HepG2 (cell line): ENCODE results near the gene MTHFD1L. TPM values are rescaled to one million over a fixed set of nuclear protein-coding genes. Genes with fewer than 3 reads are reported as not detected.

Experiments used
- AHR ChIP-seq: IDR thresholded peaks from 2 replicates; pipeline ENCODE4 v1.6.1; 2018; ENCODE audit warnings: missing genetic modification reagents, missing compliant biosample characterization
- ARNTL ChIP-seq: sonication (generic); formaldehyde crosslinking; IDR thresholded peaks from 2 replicates; pipeline ENCODE4 v1.4.0; 2020; ENCODE audit warnings: mild to moderate bottlenecking, missing genetic modification reagents
- ELF3 ChIP-seq: IDR thresholded peaks from 2 replicates; pipeline ENCODE4 v1.6.1; 2016; ENCODE audit warnings: missing genetic modification reagents, missing compliant biosample characterization
- MAFG ChIP-seq: sonication (generic); formaldehyde crosslinking; IDR thresholded peaks from 2 replicates; pipeline ENCODE4 v1.5.1; 2020; ENCODE audit warnings: mild to moderate bottlenecking, missing genetic modification reagents
- NFE2L2 ChIP-seq: fragments of 150-350 bp; IDR thresholded peaks from 2 replicates; pipeline ENCODE4 v1.6.1; 2014; ENCODE audit warnings: low read length
- PAX8 ChIP-seq: sonication (generic); formaldehyde crosslinking; IDR thresholded peaks from 2 replicates; pipeline ENCODE4 v1.8.0; 2022; ENCODE audit warnings: mild to moderate bottlenecking, missing genetic modification reagents, borderline replicate concordance
- PTBP1 ChIP-seq: fragments of 200-400 bp; formaldehyde crosslinking; IDR thresholded peaks from 2 replicates; pipeline ENCODE4 v1.6.1; 2018; ENCODE audit warnings: low read length, low read depth; ENCODE audit not compliant: poor library complexity, severe bottlenecking
- RELA ChIP-seq: sonication (generic); formaldehyde crosslinking; IDR thresholded peaks from 2 replicates; pipeline ENCODE4 v1.4.0; 2020; ENCODE audit warnings: missing genetic modification reagents
- ZBTB25 ChIP-seq: IDR thresholded peaks from 2 replicates; pipeline ENCODE4 v1.6.1; 2018; ENCODE audit warnings: missing genetic modification reagents
- ZFP36L1 ChIP-seq: sonication (generic); formaldehyde crosslinking; IDR thresholded peaks from 2 replicates; pipeline ENCODE4 v1.8.0; 2022; ENCODE audit warnings: mild to moderate bottlenecking, missing genetic modification reagents, moderate library complexity
- ZNF124 ChIP-seq: sonication (generic); formaldehyde crosslinking; IDR thresholded peaks from 2 replicates; pipeline ENCODE4 v1.4.0; 2020; ENCODE audit warnings: missing genetic modification reagents
- ZNF569 ChIP-seq: sonication (generic); formaldehyde crosslinking; IDR thresholded peaks from 2 replicates; pipeline ENCODE4 v1.5.0; 2020; ENCODE audit warnings: mild to moderate bottlenecking, missing genetic modification reagents, moderate library complexity, borderline replicate concordance
- polyA plus RNA-seq, 8 experiments: library from polyadenylated mRNA; depleted of rRNA in 3 of 8; stranded (reverse) in 7 of 8; unstranded in 1 of 8; fragments of >200 nt; fragmentation: Illumina TruSeq in 4 of 8; extraction: Trizol in 4 of 8; gene quantifications; 2 replicates each; pipeline versions ENCODE4 v1.2.1 to v1.2.3, GENCODE V29; 2011 to 2016; ENCODE audit warnings: low read depth in 4 of 8, missing spikeins in 1 of 8, mixed read lengths in 1 of 8; ENCODE audit not compliant: insufficient read depth in 1 of 8
- total RNA-seq, 5 experiments: library from RNA; depleted of rRNA; stranded (reverse); fragments of >200 nt; fragmentation: Illumina TruSeq; extraction: Trizol; gene quantifications; 2 replicates each; pipeline ENCODE4 v1.2.3, GENCODE V29; 2016; ENCODE audit warnings: low read depth in 1 of 5
- TF ChIP-seq, protein P1 (sequence below): sonication (generic); formaldehyde crosslinking; IDR thresholded peaks from 2 replicates; pipeline ENCODE4 v1.5.0; 2020; ENCODE audit warnings: mild to moderate bottlenecking, missing genetic modification reagents, borderline replicate concordance
- TF ChIP-seq, protein P2 (sequence below): sonication (generic); formaldehyde crosslinking; IDR thresholded peaks from 2 replicates; pipeline ENCODE4 v1.4.0; 2020; ENCODE audit warnings: low read depth, mild to moderate bottlenecking, missing genetic modification reagents
- TF ChIP-seq, protein P3 (sequence below): sonication (generic); formaldehyde crosslinking; IDR thresholded peaks from 2 replicates; pipeline ENCODE4 v1.4.0; 2020; ENCODE audit warnings: mild to moderate bottlenecking, missing genetic modification reagents

Gene MTHFD1L
- total and polyA plus RNA-seq, 2 of the 13 experiments (the other 11 are each of a cell fraction or from before 2014, with no cell fraction given), result 24.0 to 39.6 TPM

DNA sequence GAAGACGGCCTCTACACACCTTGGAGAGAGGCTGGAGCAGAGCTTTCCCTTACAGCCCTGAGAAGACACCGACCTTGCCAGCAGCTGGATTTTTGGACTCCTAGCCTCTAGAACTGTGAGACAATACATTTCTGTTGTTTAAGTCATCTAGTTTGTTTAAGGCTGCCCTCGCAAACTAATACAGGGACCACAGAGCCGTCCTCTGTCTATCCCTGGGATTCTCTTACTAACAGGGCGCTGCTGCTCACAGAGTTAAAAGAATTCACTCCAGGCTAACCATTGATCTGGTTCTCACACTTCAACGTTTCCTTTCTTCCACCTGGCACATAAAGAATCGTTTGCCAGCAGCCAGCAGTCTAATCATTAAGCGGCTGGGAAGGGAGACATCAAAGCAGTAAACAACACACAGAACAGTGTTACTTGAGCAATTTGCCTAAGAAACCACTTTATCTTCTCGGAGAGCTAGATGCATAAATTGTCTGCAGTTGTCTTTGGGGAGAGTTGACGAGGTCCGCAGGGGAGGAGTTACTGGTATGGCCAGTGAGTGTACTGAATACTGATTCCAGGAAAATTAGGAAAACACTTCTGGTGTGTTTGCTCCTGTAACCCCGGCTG is 270.7 kb downstream of the MTHFD1L start (continued):
- TF ChIP-seq ZFP36L1 (CRISPR knock-in tag), result no peak; the same call in 1 of the 2 replicates
- TF ChIP-seq ZNF124, result no peak
- TF ChIP-seq ZBTB25 (CRISPR knock-in tag), result no peak
- TF ChIP-seq RELA, result no peak
- TF ChIP-seq, protein P1, sequence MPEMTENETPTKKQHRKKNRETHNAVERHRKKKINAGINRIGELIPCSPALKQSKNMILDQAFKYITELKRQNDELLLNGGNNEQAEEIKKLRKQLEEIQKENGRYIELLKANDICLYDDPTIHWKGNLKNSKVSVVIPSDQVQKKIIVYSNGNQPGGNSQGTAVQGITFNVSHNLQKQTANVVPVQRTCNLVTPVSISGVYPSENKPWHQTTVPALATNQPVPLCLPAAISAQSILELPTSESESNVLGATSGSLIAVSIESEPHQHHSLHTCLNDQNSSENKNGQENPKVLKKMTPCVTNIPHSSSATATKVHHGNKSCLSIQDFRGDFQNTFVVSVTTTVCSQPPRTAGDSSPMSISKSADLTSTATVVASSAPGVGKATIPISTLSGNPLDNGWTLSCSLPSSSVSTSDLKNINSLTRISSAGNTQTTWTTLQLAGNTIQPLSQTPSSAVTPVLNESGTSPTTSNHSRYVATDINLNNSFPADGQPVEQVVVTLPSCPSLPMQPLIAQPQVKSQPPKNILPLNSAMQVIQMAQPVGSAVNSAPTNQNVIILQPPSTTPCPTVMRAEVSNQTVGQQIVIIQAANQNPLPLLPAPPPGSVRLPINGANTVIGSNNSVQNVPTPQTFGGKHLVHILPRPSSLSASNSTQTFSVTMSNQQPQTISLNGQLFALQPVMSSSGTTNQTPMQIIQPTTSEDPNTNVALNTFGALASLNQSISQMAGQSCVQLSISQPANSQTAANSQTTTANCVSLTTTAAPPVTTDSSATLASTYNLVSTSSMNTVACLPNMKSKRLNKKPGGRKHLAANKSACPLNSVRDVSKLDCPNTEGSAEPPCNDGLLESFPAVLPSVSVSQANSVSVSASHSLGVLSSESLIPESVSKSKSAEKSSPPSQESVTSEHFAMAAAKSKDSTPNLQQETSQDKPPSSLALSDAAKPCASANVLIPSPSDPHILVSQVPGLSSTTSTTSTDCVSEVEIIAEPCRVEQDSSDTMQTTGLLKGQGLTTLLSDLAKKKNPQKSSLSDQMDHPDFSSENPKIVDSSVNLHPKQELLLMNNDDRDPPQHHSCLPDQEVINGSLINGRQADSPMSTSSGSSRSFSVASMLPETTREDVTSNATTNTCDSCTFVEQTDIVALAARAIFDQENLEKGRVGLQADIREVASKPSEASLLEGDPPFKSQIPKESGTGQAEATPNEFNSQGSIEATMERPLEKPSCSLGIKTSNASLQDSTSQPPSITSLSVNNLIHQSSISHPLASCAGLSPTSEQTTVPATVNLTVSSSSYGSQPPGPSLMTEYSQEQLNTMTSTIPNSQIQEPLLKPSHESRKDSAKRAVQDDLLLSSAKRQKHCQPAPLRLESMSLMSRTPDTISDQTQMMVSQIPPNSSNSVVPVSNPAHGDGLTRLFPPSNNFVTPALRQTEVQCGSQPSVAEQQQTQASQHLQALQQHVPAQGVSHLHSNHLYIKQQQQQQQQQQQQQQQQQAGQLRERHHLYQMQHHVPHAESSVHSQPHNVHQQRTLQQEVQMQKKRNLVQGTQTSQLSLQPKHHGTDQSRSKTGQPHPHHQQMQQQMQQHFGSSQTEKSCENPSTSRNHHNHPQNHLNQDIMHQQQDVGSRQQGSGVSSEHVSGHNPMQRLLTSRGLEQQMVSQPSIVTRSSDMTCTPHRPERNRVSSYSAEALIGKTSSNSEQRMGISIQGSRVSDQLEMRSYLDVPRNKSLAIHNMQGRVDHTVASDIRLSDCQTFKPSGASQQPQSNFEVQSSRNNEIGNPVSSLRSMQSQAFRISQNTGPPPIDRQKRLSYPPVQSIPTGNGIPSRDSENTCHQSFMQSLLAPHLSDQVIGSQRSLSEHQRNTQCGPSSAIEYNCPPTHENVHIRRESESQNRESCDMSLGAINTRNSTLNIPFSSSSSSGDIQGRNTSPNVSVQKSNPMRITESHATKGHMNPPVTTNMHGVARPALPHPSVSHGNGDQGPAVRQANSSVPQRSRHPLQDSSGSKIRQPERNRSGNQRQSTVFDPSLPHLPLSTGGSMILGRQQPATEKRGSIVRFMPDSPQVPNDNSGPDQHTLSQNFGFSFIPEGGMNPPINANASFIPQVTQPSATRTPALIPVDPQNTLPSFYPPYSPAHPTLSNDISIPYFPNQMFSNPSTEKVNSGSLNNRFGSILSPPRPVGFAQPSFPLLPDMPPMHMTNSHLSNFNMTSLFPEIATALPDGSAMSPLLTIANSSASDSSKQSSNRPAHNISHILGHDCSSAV (CRISPR knock-in tag), result 0 out of 2 replicates have a peak, but pooled peaks have one; percentile 44
- no peak for TF ChIP-seq PAX8 (CRISPR knock-in tag)
- TF ChIP-seq, protein P2, sequence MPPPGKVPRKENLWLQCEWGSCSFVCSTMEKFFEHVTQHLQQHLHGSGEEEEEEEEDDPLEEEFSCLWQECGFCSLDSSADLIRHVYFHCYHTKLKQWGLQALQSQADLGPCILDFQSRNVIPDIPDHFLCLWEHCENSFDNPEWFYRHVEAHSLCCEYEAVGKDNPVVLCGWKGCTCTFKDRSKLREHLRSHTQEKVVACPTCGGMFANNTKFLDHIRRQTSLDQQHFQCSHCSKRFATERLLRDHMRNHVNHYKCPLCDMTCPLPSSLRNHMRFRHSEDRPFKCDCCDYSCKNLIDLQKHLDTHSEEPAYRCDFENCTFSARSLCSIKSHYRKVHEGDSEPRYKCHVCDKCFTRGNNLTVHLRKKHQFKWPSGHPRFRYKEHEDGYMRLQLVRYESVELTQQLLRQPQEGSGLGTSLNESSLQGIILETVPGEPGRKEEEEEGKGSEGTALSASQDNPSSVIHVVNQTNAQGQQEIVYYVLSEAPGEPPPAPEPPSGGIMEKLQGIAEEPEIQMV (CRISPR knock-in tag), result peak; percentile 80; the same call in 1 of the 2 replicates
- no peak for TF ChIP-seq MAFG
- TF ChIP-seq, protein P3, sequence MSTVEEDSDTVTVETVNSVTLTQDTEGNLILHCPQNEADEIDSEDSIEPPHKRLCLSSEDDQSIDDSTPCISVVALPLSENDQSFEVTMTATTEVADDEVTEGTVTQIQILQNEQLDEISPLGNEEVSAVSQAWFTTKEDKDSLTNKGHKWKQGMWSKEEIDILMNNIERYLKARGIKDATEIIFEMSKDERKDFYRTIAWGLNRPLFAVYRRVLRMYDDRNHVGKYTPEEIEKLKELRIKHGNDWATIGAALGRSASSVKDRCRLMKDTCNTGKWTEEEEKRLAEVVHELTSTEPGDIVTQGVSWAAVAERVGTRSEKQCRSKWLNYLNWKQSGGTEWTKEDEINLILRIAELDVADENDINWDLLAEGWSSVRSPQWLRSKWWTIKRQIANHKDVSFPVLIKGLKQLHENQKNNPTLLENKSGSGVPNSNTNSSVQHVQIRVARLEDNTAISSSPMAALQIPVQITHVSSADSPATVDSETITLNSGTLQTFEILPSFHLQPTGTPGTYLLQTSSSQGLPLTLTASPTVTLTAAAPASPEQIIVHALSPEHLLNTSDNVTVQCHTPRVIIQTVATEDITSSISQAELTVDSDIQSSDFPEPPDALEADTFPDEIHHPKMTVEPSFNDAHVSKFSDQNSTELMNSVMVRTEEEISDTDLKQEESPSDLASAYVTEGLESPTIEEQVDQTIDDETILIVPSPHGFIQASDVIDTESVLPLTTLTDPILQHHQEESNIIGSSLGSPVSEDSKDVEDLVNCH (CRISPR knock-in tag), result no peak
- no peak for TF ChIP-seq AHR (CRISPR knock-in tag)
- TF ChIP-seq ARNTL (CRISPR knock-in tag), result 0 out of 2 replicates have a peak, but pooled peaks have one; percentile 15
- 0 out of 2 replicates have a peak, but pooled peaks have one; percentile 29 for TF ChIP-seq ELF3
- TF ChIP-seq PTBP1, result no peak
- TF ChIP-seq NFE2L2, result no peak
- TF ChIP-seq ZNF569, result no peak
